ENCODE measurements around the gene SIGLEC14.

DNA sequence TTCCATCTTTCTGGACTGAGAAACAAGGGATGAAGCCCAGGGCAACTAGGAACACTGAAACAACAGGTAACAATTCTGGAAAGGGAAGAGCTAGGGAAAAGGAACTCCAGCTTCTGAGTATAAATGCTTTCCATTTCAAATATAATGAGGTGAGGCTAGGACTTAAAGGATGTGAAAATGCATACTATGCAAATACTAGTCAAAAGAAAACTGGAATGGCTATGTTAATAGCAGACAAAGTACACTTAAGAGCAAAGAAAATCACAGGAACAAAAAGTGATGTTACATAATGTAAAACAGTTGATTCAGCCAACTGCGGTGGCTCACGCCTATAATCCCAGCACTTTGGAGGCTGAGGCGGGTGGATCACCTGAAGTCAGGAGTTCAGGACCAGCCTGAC is 6.2 kb downstream of the SIGLEC14 start:
- TF ChIP-seq, protein P1, sequence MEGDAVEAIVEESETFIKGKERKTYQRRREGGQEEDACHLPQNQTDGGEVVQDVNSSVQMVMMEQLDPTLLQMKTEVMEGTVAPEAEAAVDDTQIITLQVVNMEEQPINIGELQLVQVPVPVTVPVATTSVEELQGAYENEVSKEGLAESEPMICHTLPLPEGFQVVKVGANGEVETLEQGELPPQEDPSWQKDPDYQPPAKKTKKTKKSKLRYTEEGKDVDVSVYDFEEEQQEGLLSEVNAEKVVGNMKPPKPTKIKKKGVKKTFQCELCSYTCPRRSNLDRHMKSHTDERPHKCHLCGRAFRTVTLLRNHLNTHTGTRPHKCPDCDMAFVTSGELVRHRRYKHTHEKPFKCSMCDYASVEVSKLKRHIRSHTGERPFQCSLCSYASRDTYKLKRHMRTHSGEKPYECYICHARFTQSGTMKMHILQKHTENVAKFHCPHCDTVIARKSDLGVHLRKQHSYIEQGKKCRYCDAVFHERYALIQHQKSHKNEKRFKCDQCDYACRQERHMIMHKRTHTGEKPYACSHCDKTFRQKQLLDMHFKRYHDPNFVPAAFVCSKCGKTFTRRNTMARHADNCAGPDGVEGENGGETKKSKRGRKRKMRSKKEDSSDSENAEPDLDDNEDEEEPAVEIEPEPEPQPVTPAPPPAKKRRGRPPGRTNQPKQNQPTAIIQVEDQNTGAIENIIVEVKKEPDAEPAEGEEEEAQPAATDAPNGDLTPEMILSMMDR (IDR thresholded peaks at IDR 0.05) = no peak
- TF ChIP-seq POLR2A (IDR thresholded peaks at IDR 0.05) = no peak

All from body of pancreas (tissue), 4 donors.